H1 (cell line): ENCODE results near the gene SMLR1. TPM values are rescaled to one million over a fixed set of nuclear protein-coding genes. Genes with fewer than 3 reads are reported as not detected.

Experiments
- CTCF ChIA-PET: fragments of 300-600 bp; sonication (Branson Sonifier 250); formaldehyde crosslinking; loops from one replicate; lab custom pipeline; 2021; ENCODE audit not compliant: partially characterized antibody; lab: Charles Lee
- POLR2A ChIA-PET: fragments of 300-600 bp; sonication (Branson Sonifier 250); formaldehyde crosslinking; loops from one replicate; lab custom pipeline; 2021; ENCODE audit warnings: inconsistent platforms; ENCODE audit not compliant: partially characterized antibody; lab: Charles Lee
- DNase-seq, 2 experiments: peaks; one replicate each; pipeline versions ENCODE4 v3.0.0 to v3.0.0-alpha.2; 2010 to 2022; ENCODE audit warnings: low spot score in 2 of 2, low read depth in 1 of 2, mixed read lengths in 1 of 2
- FAIRE-seq: peaks from 2 replicates; lab custom pipeline; 2011; peaks lifted over from hg19 to GRCh38; lab: Jason Lieb, UNC
- H2AFZ ChIP-seq: 2 replicates; pipeline ENCODE4 v1.8.1; 2012; ENCODE audit warnings: low read length, inconsistent platforms
- H2AK5ac ChIP-seq: 2 replicates; pipeline ENCODE4 v1.6.1; 2013; ENCODE audit warnings: low read depth, low read length
- H2BK120ac ChIP-seq: replicated peaks from 2 replicates; pipeline ENCODE3; 2013; ENCODE audit warnings: low read depth, low read length, inconsistent platforms
- H2BK12ac ChIP-seq: 2 replicates; pipeline ENCODE4 v1.6.1; 2013; ENCODE audit warnings: low read depth, low read length
- H2BK15ac ChIP-seq: 2 replicates; pipeline ENCODE4 v1.6.1; 2013; ENCODE audit warnings: low read length
- H2BK20ac ChIP-seq: 2 replicates; pipeline ENCODE4 v1.6.1; 2013; ENCODE audit warnings: low read length
- H2BK5ac ChIP-seq: 2 replicates; pipeline ENCODE4 v1.6.1; 2013; ENCODE audit warnings: low read depth, low read length
- H3K14ac ChIP-seq: 2 replicates; pipeline ENCODE4 v1.6.1; 2013; ENCODE audit warnings: inconsistent platforms; ENCODE audit not compliant: insufficient read length
- H3K18ac ChIP-seq: 2 replicates; pipeline ENCODE4 v1.6.1; 2013; ENCODE audit warnings: low read length; ENCODE audit errors: extremely low read depth
- H3K23ac ChIP-seq: 2 replicates; pipeline ENCODE4 v1.6.1; 2013; ENCODE audit warnings: inconsistent platforms; ENCODE audit not compliant: insufficient read length
- H3K23me2 ChIP-seq: 2 replicates; pipeline ENCODE4 v1.6.1; 2013; ENCODE audit warnings: low read depth, low read length
- H3K27ac ChIP-seq: 2 replicates; pipeline ENCODE4 v1.6.1; 2011; ENCODE audit warnings: low read depth, low read length, inconsistent platforms
- H3K27me3 ChIP-seq, 4 experiments: replicated peaks in 1 of 4; 1 replicate in 1 of 4; 2 replicates in 3 of 4; pipeline versions ENCODE4 v1.6.1 to v1.8.1; 2011 to 2013; ENCODE audit warnings: low read length in 3 of 4, mild to moderate bottlenecking in 3 of 4, inconsistent platforms in 2 of 4, mixed read lengths in 2 of 4, moderate library complexity in 1 of 4; ENCODE audit not compliant: control insufficient read depth in 3 of 4, insufficient read depth in 3 of 4; ENCODE audit errors: extremely low read depth in 1 of 4
- H3K36me3 ChIP-seq, 4 experiments: 2 replicates each; pipeline versions ENCODE4 v1.6.1 to v1.8.1; 2011 to 2013; ENCODE audit warnings: mild to moderate bottlenecking in 4 of 4, low read length in 3 of 4, moderate library complexity in 2 of 4, control low read depth in 1 of 4, inconsistent platforms in 1 of 4; ENCODE audit not compliant: insufficient read depth in 4 of 4, control insufficient read depth in 2 of 4
- H3K4ac ChIP-seq: replicated peaks from 2 replicates; pipeline ENCODE3; 2013; ENCODE audit warnings: low read length, low read depth, mixed read lengths, inconsistent platforms; ENCODE audit not compliant: insufficient read length
- H3K4me1 ChIP-seq, 4 experiments: replicated peaks in 1 of 4; 1 replicate in 1 of 4; 2 replicates in 3 of 4; pipeline versions ENCODE4 v1.6.1 to v1.8.1; 2011 to 2013; ENCODE audit warnings: low read length in 3 of 4, inconsistent platforms in 2 of 4, mixed read lengths in 1 of 4; ENCODE audit not compliant: insufficient read depth in 4 of 4, control insufficient read depth in 3 of 4
- H3K4me2 ChIP-seq, 2 experiments: 2 replicates each; pipeline versions ENCODE4 v1.6.1 to v1.8.1; 2011 to 2013; ENCODE audit warnings: low read depth in 2 of 2, low read length in 2 of 2, control low read depth in 1 of 2, inconsistent platforms in 1 of 2, mild to moderate bottlenecking in 1 of 2; ENCODE audit not compliant: insufficient read depth in 1 of 2
- H3K4me3 ChIP-seq, 4 experiments: fragments of 200-600, 300-600 bp in 1 of 4; sonication (generic), shearing (Covaris generic), sonication (Bioruptor Twin) in 1 of 4; 2 replicates each; pipeline versions ENCODE4 v1.5.1 to v1.8.1; 2011 to 2016; ENCODE audit warnings: low read length in 4 of 4, low read depth in 3 of 4, control low read depth in 2 of 4, inconsistent platforms in 2 of 4, mild to moderate bottlenecking in 2 of 4, mixed read lengths in 1 of 4, moderate library complexity in 1 of 4; ENCODE audit not compliant: insufficient read depth in 2 of 4; ENCODE audit errors: extremely low read depth in 1 of 4
- H3K56ac ChIP-seq: replicated peaks from 2 replicates; pipeline ENCODE3; 2013; ENCODE audit warnings: low read depth, mild to moderate bottlenecking, mixed read lengths, low read length, inconsistent platforms; ENCODE audit not compliant: insufficient read length
- H3K79me1 ChIP-seq: 2 replicates; pipeline ENCODE4 v1.6.1; 2013; ENCODE audit warnings: low read depth, low read length, control low read depth
- H3K79me2 ChIP-seq, 2 experiments: 2 replicates each; pipeline versions ENCODE4 v1.6.1 to v1.8.1; 2012 to 2013; ENCODE audit warnings: low read length in 2 of 2, mild to moderate bottlenecking in 2 of 2, inconsistent platforms in 1 of 2; ENCODE audit not compliant: insufficient read depth in 2 of 2, control insufficient read depth in 1 of 2
- H3K9ac ChIP-seq, 4 experiments: replicated peaks in 1 of 4; 1 replicate in 1 of 4; 2 replicates in 3 of 4; pipeline versions ENCODE4 v1.6.1 to v1.8.1; 2011 to 2013; ENCODE audit warnings: low read depth in 3 of 4, low read length in 3 of 4, control low read depth in 2 of 4, mild to moderate bottlenecking in 2 of 4, moderate library complexity in 2 of 4, inconsistent platforms in 1 of 4; ENCODE audit errors: extremely low read depth in 1 of 4
- H3K9me3 ChIP-seq, 2 experiments: 2 replicates each; pipeline versions ENCODE4 v1.6.1 to v1.8.1; 2012 to 2013; ENCODE audit warnings: mild to moderate bottlenecking in 2 of 2, moderate library complexity in 2 of 2, control low read depth in 1 of 2, inconsistent platforms in 1 of 2, low read depth in 1 of 2, low read length in 1 of 2, mixed read lengths in 1 of 2; ENCODE audit not compliant: insufficient read depth in 2 of 2
- H4K20me1 ChIP-seq, 2 experiments: replicated peaks in 1 of 2; 2 replicates each; pipeline versions ENCODE3 to v1.8.1; 2011 to 2013; ENCODE audit warnings: inconsistent platforms in 2 of 2, low read length in 2 of 2, mild to moderate bottlenecking in 1 of 2; ENCODE audit not compliant: insufficient read depth in 2 of 2, control insufficient read depth in 1 of 2
- H4K5ac ChIP-seq: 2 replicates; pipeline ENCODE4 v1.6.1; 2013; ENCODE audit warnings: low read length, low read depth, mixed read lengths, inconsistent platforms; ENCODE audit not compliant: insufficient read length
- H4K8ac ChIP-seq: 2 replicates; pipeline ENCODE4 v1.8.0; 2013; ENCODE audit warnings: mild to moderate bottlenecking, moderate library complexity, low read length, inconsistent platforms; ENCODE audit not compliant: insufficient read depth; ENCODE audit errors: extremely low read depth
- H4K91ac ChIP-seq: replicated peaks from 2 replicates; pipeline ENCODE3; 2013; ENCODE audit warnings: low read length, mixed read lengths, inconsistent platforms; ENCODE audit not compliant: insufficient read length
- RAD21 ChIP-seq, 2 experiments: IDR thresholded peaks in 1 of 2; conservative IDR thresholded peaks in 1 of 2; 2 replicates each; pipeline ENCODE4 v1.6.1; 2011; ENCODE audit warnings: low read depth in 2 of 2, low read length in 2 of 2, improper control_type of control experiment in 1 of 2, inconsistent platforms in 1 of 2, mild to moderate bottlenecking in 1 of 2, moderate library complexity in 1 of 2
- WGBS, 2 experiments: shearing (Covaris generic) in 1 of 2; methylation state at CpG; one replicate each; pipeline versions ENCODE4 v1.1.6 to v1.1.7; 2013 to 2015; ENCODE audit warnings: low lambda C conversion rate in 2 of 2, mixed read lengths in 2 of 2, inconsistent platforms in 1 of 2, low coverage in 1 of 2, missing lambda C conversion rate in 1 of 2; ENCODE audit not compliant: insufficient replicate concordance in 2 of 2, insufficient coverage in 1 of 2, insufficient read length in 1 of 2; ENCODE audit errors: extremely low coverage in 1 of 2, missing lambda C conversion rate in 1 of 2; 5-methylcytosine and 5-hydroxymethylcytosine counted together
- polyA plus RNA-seq, 7 experiments: library from polyadenylated mRNA; depleted of rRNA in 3 of 7; stranded (reverse) in 5 of 7; unstranded in 2 of 7; fragments of >200 nt in 5 of 7; fragments of 200-250 nt in 2 of 7; gene quantifications; 1 replicate in 5 of 7; 2 replicates in 1 of 7; 4 replicates in 1 of 7; pipeline versions ENCODE4 v1.2.1 to v1.2.3, GENCODE V29; 2011 to 2013; ENCODE audit warnings: missing spikeins in 2 of 7, mixed read lengths in 2 of 7
- total RNA-seq: library from RNA; stranded (reverse); fragmentation: NEBNext Ultra II Directional; extraction: Animal tissue kit (Norgen Biotek cat#: 25700); gene quantifications from 2 replicates; pipeline ENCODE4 v1.2.1, GENCODE V29; 2021
- TF ChIP-seq, protein P1 (sequence below), 3 experiments: IDR thresholded peaks; 1 replicate in 2 of 3; 2 replicates in 1 of 3; pipeline versions ENCODE4 v1.5.1 to v1.6.1; 2011; ENCODE audit warnings: low read length in 3 of 3, mild to moderate bottlenecking in 3 of 3, inconsistent platforms in 2 of 3, low read depth in 1 of 3, moderate library complexity in 1 of 3; ENCODE audit not compliant: insufficient read depth in 1 of 3; ENCODE audit errors: control extremely low read depth in 1 of 3
- TF ChIP-seq, protein P2 (sequence below): IDR thresholded peaks from 2 replicates; pipeline ENCODE4 v1.6.1; 2011; ENCODE audit warnings: low read length, improper control_type of control experiment

Gene SMLR1
- total and polyA plus RNA-seq, 2 of the 8 experiments (the other 6 are each of a cell fraction or from before 2014, with no cell fraction given): not detected

GRCh38 chr6:130788954-130789353 is 38.3 kb upstream of the SMLR1 start:
- Histone ChIP-seq H3K4ac (no peak overlapping the region), H4K8ac (no peak overlapping the region), H3K23me2 (no peaks in the 10 kb centered on the region), H4K20me1 (no peaks in the 10 kb centered on the region), H2BK12ac (no peak overlapping the region), H3K18ac (no peak overlapping the region), H2BK20ac (no peak overlapping the region), H3K9me3 (no peaks in the 10 kb centered on the region; a peak in 1 of 4 replicates), H2AFZ (no peak overlapping the region), H3K4me3 (no peak overlapping the region), H3K27me3 (no peaks in the 10 kb centered on the region), H3K9ac (no peak overlapping the region), H3K4me1 (peaks cover 0 to under 1% (median under 1%) of the 10 kb centered on the region in 4 experiments; a peak in 2 of 7 replicates), H3K56ac (no peak overlapping the region), H3K79me1 (no peaks in the 10 kb centered on the region), H3K36me3 (no peaks in the 10 kb centered on the region), H4K5ac (no peak overlapping the region), H4K91ac (no peak overlapping the region), H3K27ac (no peak overlapping the region), H3K4me2 (no peak overlapping the region), H3K14ac (no peak overlapping the region), H3K79me2 (no peaks in the 10 kb centered on the region)
- FAIRE-seq: no peak
- WGBS, 2 experiments: 86% methylated on average over 5 of the region's 5 CpGs; no CpG with 5 or more reads in 1 of the 2 experiments
- POLR2A ChIA-PET: no interaction called here
- TF ChIP-seq, protein P1, sequence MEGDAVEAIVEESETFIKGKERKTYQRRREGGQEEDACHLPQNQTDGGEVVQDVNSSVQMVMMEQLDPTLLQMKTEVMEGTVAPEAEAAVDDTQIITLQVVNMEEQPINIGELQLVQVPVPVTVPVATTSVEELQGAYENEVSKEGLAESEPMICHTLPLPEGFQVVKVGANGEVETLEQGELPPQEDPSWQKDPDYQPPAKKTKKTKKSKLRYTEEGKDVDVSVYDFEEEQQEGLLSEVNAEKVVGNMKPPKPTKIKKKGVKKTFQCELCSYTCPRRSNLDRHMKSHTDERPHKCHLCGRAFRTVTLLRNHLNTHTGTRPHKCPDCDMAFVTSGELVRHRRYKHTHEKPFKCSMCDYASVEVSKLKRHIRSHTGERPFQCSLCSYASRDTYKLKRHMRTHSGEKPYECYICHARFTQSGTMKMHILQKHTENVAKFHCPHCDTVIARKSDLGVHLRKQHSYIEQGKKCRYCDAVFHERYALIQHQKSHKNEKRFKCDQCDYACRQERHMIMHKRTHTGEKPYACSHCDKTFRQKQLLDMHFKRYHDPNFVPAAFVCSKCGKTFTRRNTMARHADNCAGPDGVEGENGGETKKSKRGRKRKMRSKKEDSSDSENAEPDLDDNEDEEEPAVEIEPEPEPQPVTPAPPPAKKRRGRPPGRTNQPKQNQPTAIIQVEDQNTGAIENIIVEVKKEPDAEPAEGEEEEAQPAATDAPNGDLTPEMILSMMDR (IDR thresholded peaks at IDR 0.05; ENCODE audit: control extremely low read depth in 1 of 3, insufficient read depth in 1 of 3, low read depth in 1 of 3, low read length in 3 of 3): peak in 2 of 3 experiments; percentile 34 to 44; a peak in 3 of 4 replicates
- TF ChIP-seq, protein P2, sequence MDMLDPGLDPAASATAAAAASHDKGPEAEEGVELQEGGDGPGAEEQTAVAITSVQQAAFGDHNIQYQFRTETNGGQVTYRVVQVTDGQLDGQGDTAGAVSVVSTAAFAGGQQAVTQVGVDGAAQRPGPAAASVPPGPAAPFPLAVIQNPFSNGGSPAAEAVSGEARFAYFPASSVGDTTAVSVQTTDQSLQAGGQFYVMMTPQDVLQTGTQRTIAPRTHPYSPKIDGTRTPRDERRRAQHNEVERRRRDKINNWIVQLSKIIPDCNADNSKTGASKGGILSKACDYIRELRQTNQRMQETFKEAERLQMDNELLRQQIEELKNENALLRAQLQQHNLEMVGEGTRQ: no peak
- peak; percentile 12 to 39; a peak in 2 of 4 replicates for TF ChIP-seq RAD21 (IDR thresholded peaks at IDR 0.05 in 1 of 2, conservative IDR thresholded peaks at IDR 0.05 in 1 of 2; ENCODE audit: low read depth in 2 of 2, low read length in 2 of 2)
- TF ChIP-seq, all 59 proteins: peak for 2
- Histone ChIP-seq H2BK5ac (no peak overlapping the region), H2BK15ac (no peak overlapping the region), H2AK5ac (no peak overlapping the region), H3K23ac (no peak overlapping the region), H2BK120ac (no peak overlapping the region)
- CTCF ChIA-PET: interaction anchor here (0.6 to 2.1 kb wide), 17 partner anchors 10 to 839 kb away, joined by 3 to 7 read pairs (median 3); partner anchors contain the start of gene MED23
- no peak for DNase-seq
